PC-9 (cell line): ENCODE data around the gene B3GNT3. TPM values are rescaled to one million over a fixed set of nuclear protein-coding genes. Genes with fewer than 3 reads are reported as not detected.

ENCODE experiments used
- BruUV-seq: library from RNA; stranded (reverse); fragments of 400-500 nt; replicated peaks from 2 replicates; lab custom pipeline; 2021; lab: Mats Ljungman, UMichigan
- CTCF ChIA-PET: fragments of 300-600 bp; sonication (Branson Sonifier 250); formaldehyde crosslinking; loops from one replicate; lab custom pipeline; 2022; ENCODE audit warnings: antibody characterized with exemption; lab: Charles Lee
- POLR2A ChIA-PET: fragments of 300-600 bp; sonication (Branson Sonifier 250); formaldehyde crosslinking; loops from one replicate; lab custom pipeline; 2022; ENCODE audit warnings: antibody characterized with exemption; ENCODE audit not compliant: unreplicated experiment; lab: Charles Lee
- DNase-seq, 2 experiments: peaks; one replicate each; pipeline versions ENCODE4 v3.0.0 to v3.0.0-alpha.2; 2015 to 2022; ENCODE audit warnings: mixed read lengths in 1 of 2
- H2AFZ ChIP-seq: fragments of 200-600 bp; sonication (generic); 2 replicates; pipeline ENCODE4 v1.8.1; 2017; ENCODE audit warnings: antibody characterized with exemption
- H3F3A ChIP-seq: fragments of 200-600 bp; sonication (generic); 2 replicates; pipeline ENCODE4 v1.8.1; 2017; ENCODE audit warnings: antibody characterized with exemption, mild to moderate bottlenecking, low read depth; ENCODE audit not compliant: insufficient read depth
- H3K27ac ChIP-seq: fragments of 200-600 bp; sonication (generic); 2 replicates; pipeline ENCODE4 v1.6.1; 2016; ENCODE audit warnings: mixed run types
- H3K27me3 ChIP-seq: fragments of 200-600 bp; sonication (generic); 2 replicates; pipeline ENCODE4 v1.6.1; 2016; ENCODE audit warnings: low read depth, mixed run types; ENCODE audit not compliant: insufficient read depth
- H3K36me3 ChIP-seq: fragments of 200-600 bp; sonication (generic); 2 replicates; pipeline ENCODE4 v1.6.1; 2016; ENCODE audit warnings: low read depth, mixed run types
- H3K4me1 ChIP-seq: fragments of 200-600 bp; sonication (generic); replicated peaks from 2 replicates; pipeline ENCODE4 v1.6.1; 2016; ENCODE audit warnings: mixed run types; ENCODE audit not compliant: insufficient read depth
- H3K4me2 ChIP-seq: fragments of 200-600 bp; sonication (generic); 2 replicates; pipeline ENCODE4 v1.6.1; 2017; ENCODE audit warnings: mixed run types
- H3K4me3 ChIP-seq: fragments of 200-600 bp; sonication (generic); 2 replicates; pipeline ENCODE4 v1.6.1; 2016; ENCODE audit warnings: mixed run types
- H3K79me2 ChIP-seq: fragments of 200-600 bp; sonication (generic); 2 replicates; pipeline ENCODE4 v1.6.1; 2017; ENCODE audit warnings: low read depth, mixed run types
- H3K9me2 ChIP-seq: fragments of 200-600 bp; sonication (generic); 2 replicates; pipeline ENCODE4 v1.8.1; 2017; ENCODE audit warnings: mild to moderate bottlenecking; ENCODE audit not compliant: insufficient read depth
- H3K9me3 ChIP-seq: fragments of 200-600 bp; sonication (generic); 2 replicates; pipeline ENCODE4 v1.8.1; 2016; ENCODE audit warnings: low read depth; ENCODE audit not compliant: insufficient read depth
- H4K20me1 ChIP-seq: fragments of 200-600 bp; sonication (generic); 2 replicates; pipeline ENCODE4 v1.8.1; 2017; ENCODE audit not compliant: insufficient read depth
- CTCF ChIP-seq: fragments of 200-600 bp; sonication (generic); conservative IDR thresholded peaks from 2 replicates; pipeline ENCODE4 v1.6.1; 2017; ENCODE audit warnings: mixed run types, antibody characterized with exemption, mild to moderate bottlenecking, moderate library complexity
- EZH2 ChIP-seq: fragments of 200-600 bp; sonication (generic); IDR thresholded peaks from 2 replicates; pipeline ENCODE4 v1.8.0; 2017; ENCODE audit warnings: antibody characterized with exemption, low read depth
- intact Hi-C: fragments of 100-400 bp; cut with micrococcal nuclease; formaldehyde crosslinking; loops from one replicate; pipeline ENCODE4 v1.10.0; 2022; ENCODE audit not compliant: unreplicated experiment
- total RNA-seq: library from RNA; stranded (reverse); gene quantifications from 2 replicates; pipeline ENCODE4 v1.2.3, GENCODE V29; 2021

The B3GNT3 gene
- total RNA-seq, 1 experiment from 2014 or later: 65.9 TPM

GRCh38 chr19:17837972-17838371 is 43.0 kb downstream of the B3GNT3 start:
- Histone ChIP-seq H3K4me2 (no peak overlapping the region), H3K27me3 (no peaks in the 10 kb centered on the region), H3F3A (peaks cover 11% of the 10 kb centered on the region), H3K36me3 (no peaks in the 10 kb centered on the region), H4K20me1 (no peaks in the 10 kb centered on the region), H3K9me2 (no peaks in the 10 kb centered on the region), H3K4me3 (no peak overlapping the region), H3K79me2 (peaks cover 7% of the 10 kb centered on the region), H3K4me1 (peaks cover 5% of the 10 kb centered on the region), H2AFZ (no peak overlapping the region), H3K9me3 (no peaks in the 10 kb centered on the region), H3K27ac (no peak overlapping the region)
- POLR2A ChIA-PET: no interaction called here
- BruUV-seq: no TSS peak
- intact Hi-C loops: no loop called here
- CTCF ChIA-PET: no interaction called here
- no peak for DNase-seq
- TF ChIP-seq EZH2 (no peak), CTCF (no peak)

- ChIA-PET POLR2A (no interaction called here), CTCF (interaction anchor here (0.6 kb wide), 1 partner anchor 12 kb away, joined by 3 read pairs; no protein-coding TSS in a partner anchor)
- no peak overlapping the region for H3K4me3 ChIP-seq
- H3K36me3 ChIP-seq: no peaks in the 10 kb centered on the region
- H3K79me2 ChIP-seq: peaks cover 12% of the 10 kb centered on the region
- intact Hi-C loops: no loop called here
- no peaks in the 10 kb centered on the region for H3K9me2 ChIP-seq
- peaks cover 6% of the 10 kb centered on the region for H3F3A ChIP-seq
- H3K4me2 ChIP-seq: no peak overlapping the region
- no peaks in the 10 kb centered on the region for H3K27me3 ChIP-seq
- H3K27ac ChIP-seq: no peak overlapping the region
- peaks cover 10% of the 10 kb centered on the region for H3K4me1 ChIP-seq
- TF ChIP-seq CTCF: no peak
- no peak overlapping the region for H2AFZ ChIP-seq
- H4K20me1 ChIP-seq: no peaks in the 10 kb centered on the region
- H3K9me3 ChIP-seq: no peaks in the 10 kb centered on the region
- BruUV-seq: no TSS peak
- DNase-seq: no peak
Observed at GRCh38 chr19:17840019-17840418, 45.1 kb downstream of the B3GNT3 start.

GRCh38 chr19:17841371-17841809 is 46.5 kb downstream of the B3GNT3 start:
- intact Hi-C loops: no loop called here
- peak overlapping the region; percentile 93 for H3K4me3 ChIP-seq
- no peaks in the 10 kb centered on the region for H4K20me1 ChIP-seq
- peaks cover 6% of the 10 kb centered on the region for H3F3A ChIP-seq
- peaks cover 12% of the 10 kb centered on the region for H3K79me2 ChIP-seq
- no peaks in the 10 kb centered on the region for H3K9me3 ChIP-seq
- no peaks in the 10 kb centered on the region for H3K27me3 ChIP-seq
- H3K36me3 ChIP-seq: no peaks in the 10 kb centered on the region
- peak overlapping the region; percentile 50 for H3K27ac ChIP-seq
- no peaks in the 10 kb centered on the region for H3K9me2 ChIP-seq
- TF ChIP-seq EZH2 (no peak), CTCF (no peak)
- DNase-seq: no peak
- ChIA-PET CTCF (interaction anchor here (0.8 kb wide), 1 partner anchor 11 kb away, joined by 3 read pairs; no protein-coding TSS in a partner anchor), POLR2A (interaction anchor here (0.5 to 1.5 kb wide), 3 partner anchors 9 to 70 kb away, joined by 3 to 7 read pairs (median 4); no protein-coding TSS in a partner anchor)
- peak overlapping the region; percentile 89 for H2AFZ ChIP-seq
- H3K4me1 ChIP-seq: peaks cover 10% of the 10 kb centered on the region
- BruUV-seq: TSS peak; percentile 62
- H3K4me2 ChIP-seq: peak overlapping the region; percentile 91
